Measurements from ENCODE around the gene KIAA1586. TPM values are rescaled to one million over a fixed set of nuclear protein-coding genes. Genes with fewer than 3 reads are reported as not detected.

The KIAA1586 gene
- total and polyA plus RNA-seq, 9 of the 15 experiments (the other 6 are each of a cell fraction or from before 2014, with no cell fraction given) = 23.4 to 43.6 (median 29.5) TPM

DNA sequence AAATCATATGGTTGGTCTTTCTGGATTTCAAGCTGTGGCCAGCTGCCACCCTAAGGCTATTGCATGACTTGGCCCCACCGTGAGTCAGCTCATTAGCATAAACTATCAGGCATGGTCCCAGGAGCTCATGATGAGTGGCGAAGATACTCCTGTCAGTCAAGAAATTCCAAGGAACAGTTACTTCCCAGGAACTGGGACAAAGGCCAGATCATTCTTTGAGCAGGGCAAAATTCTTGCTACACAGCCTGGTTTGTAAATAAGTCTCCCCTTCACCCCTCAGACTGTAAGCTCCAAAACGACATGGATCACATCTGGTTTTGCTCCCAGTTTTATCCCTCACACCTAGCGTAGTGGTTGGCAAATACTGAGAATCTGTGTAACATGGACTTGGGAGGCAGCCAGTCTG, 33.0 kb upstream of the KIAA1586 start (continued):
- peak; percentile 79 for TF ChIP-seq FOSL1 (tag; conservative IDR thresholded peaks at IDR 0.05)
- peak; percentile 79 for TF ChIP-seq NFE2 (IDR thresholded peaks at IDR 0.05; ENCODE audit: low read depth)
- TF ChIP-seq RAD21 (CRISPR knock-in tag; conservative IDR thresholded peaks at IDR 0.05 in 1 of 2, IDR thresholded peaks at IDR 0.05 in 1 of 2) = peak in 1 of 2 experiments; percentile 8; a peak in 1 of 4 replicates
- peak; percentile 71 for TF ChIP-seq C11orf30 (IDR thresholded peaks at IDR 0.05; ENCODE audit: low read depth)
- TF ChIP-seq NFIC (IDR thresholded peaks at IDR 0.05) = no peak
- peak; percentile 78; the same call in 1 of the 2 replicates for TF ChIP-seq JUND (IDR thresholded peaks at IDR 0.05; ENCODE audit: borderline replicate concordance, low read depth, low read length)
- TF ChIP-seq JUND (tag; IDR thresholded peaks at IDR 0.05; ENCODE audit: borderline replicate concordance, low read depth, low read length) = peak; percentile 66; the same call in 1 of the 3 replicates
- TF ChIP-seq, protein P1, sequence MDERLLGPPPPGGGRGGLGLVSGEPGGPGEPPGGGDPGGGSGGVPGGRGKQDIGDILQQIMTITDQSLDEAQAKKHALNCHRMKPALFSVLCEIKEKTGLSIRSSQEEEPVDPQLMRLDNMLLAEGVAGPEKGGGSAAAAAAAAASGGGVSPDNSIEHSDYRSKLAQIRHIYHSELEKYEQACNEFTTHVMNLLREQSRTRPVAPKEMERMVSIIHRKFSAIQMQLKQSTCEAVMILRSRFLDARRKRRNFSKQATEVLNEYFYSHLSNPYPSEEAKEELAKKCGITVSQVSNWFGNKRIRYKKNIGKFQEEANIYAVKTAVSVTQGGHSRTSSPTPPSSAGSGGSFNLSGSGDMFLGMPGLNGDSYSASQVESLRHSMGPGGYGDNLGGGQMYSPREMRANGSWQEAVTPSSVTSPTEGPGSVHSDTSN (CRISPR knock-in tag; IDR thresholded peaks at IDR 0.05; ENCODE audit: low read depth) = no peak
- TF ChIP-seq, protein P1 (tag; conservative IDR thresholded peaks at IDR 0.05; ENCODE audit: low read depth) = peak; percentile 62; the same call in 1 of the 2 replicates
- TF ChIP-seq L3MBTL2 (IDR thresholded peaks at IDR 0.05) = peak; percentile 57
